Neural cell (in vitro differentiated cells): ENCODE measurements around the gene DNM3. TPM values are rescaled to one million over a fixed set of nuclear protein-coding genes. Genes with fewer than 3 reads are reported as not detected.

Source experiments
- H2AFZ ChIP-seq: fragments of 200-600, 300-800 bp; sonication (generic), shearing (Covaris generic); 2 replicates; pipeline ENCODE4 v1.6.0; 2014; ENCODE audit warnings: low read depth, mild to moderate bottlenecking, antibody characterized with exemption, low read length, moderate library complexity
- H3F3A ChIP-seq: fragments of 200-600 bp; shearing (Covaris generic); 2 replicates; pipeline ENCODE4 v1.6.1; 2016; ENCODE audit warnings: mild to moderate bottlenecking, moderate library complexity, mixed read lengths, antibody characterized with exemption, low read length; ENCODE audit not compliant: insufficient read depth, poor library complexity, severe bottlenecking
- H3K27ac ChIP-seq: fragments of 200-600, 300-800 bp; sonication (generic), shearing (Covaris generic); 2 replicates; pipeline ENCODE4 v1.5.1; 2014; ENCODE audit warnings: mild to moderate bottlenecking, low read length, moderate library complexity
- H3K27me3 ChIP-seq: fragments of 300-800, 200-600 bp; sonication (generic), shearing (Covaris generic); 2 replicates; pipeline ENCODE4 v1.6.0; 2014; ENCODE audit warnings: mild to moderate bottlenecking, low read depth, low read length, moderate library complexity; ENCODE audit not compliant: insufficient read depth
- H3K36me3 ChIP-seq: fragments of 300-800, 200-600 bp; sonication (generic), shearing (Covaris generic); 2 replicates; pipeline ENCODE4 v1.5.1; 2014; ENCODE audit warnings: mild to moderate bottlenecking, antibody characterized with exemption, low read length, moderate library complexity; ENCODE audit not compliant: insufficient read depth
- H3K4me2 ChIP-seq: fragments of 300-800, 200-600 bp; sonication (generic), shearing (Covaris generic); 2 replicates; pipeline ENCODE4 v1.6.0; 2014; ENCODE audit warnings: mild to moderate bottlenecking, low read length
- H3K4me3 ChIP-seq: fragments of 300-800, 200-600 bp; sonication (generic), shearing (Covaris generic); 2 replicates; pipeline ENCODE4 v1.5.1; 2014; ENCODE audit warnings: mild to moderate bottlenecking, low read length, moderate library complexity
- H3K79me2 ChIP-seq: fragments of 200-600 bp; shearing (Covaris generic); replicated peaks from 2 replicates; pipeline ENCODE4 v1.6.0; 2014; ENCODE audit warnings: mild to moderate bottlenecking, low read length, moderate library complexity; ENCODE audit not compliant: insufficient read depth
- H3K9ac ChIP-seq: fragments of 300-800, 200-600 bp; sonication (generic), shearing (Covaris generic); 2 replicates; pipeline ENCODE4 v1.6.1; 2016; ENCODE audit warnings: mild to moderate bottlenecking, low read length, mixed read lengths
- H3K9me2 ChIP-seq: fragments of 200-600 bp; shearing (Covaris generic); 2 replicates; pipeline ENCODE4 v1.6.1; 2016; ENCODE audit warnings: mild to moderate bottlenecking, low read length, mixed read lengths; ENCODE audit not compliant: insufficient read depth
- H3K9me3 ChIP-seq: fragments of 200-600, 300-800 bp; sonication (generic), shearing (Covaris generic); 2 replicates; pipeline ENCODE4 v1.6.1; 2016; ENCODE audit warnings: mild to moderate bottlenecking, mixed run types, low read length, moderate library complexity, mixed read lengths
- H4K20me1 ChIP-seq: fragments of 200-600 bp; shearing (Covaris generic); 2 replicates; pipeline ENCODE4 v1.6.1; 2016; ENCODE audit warnings: mild to moderate bottlenecking, mixed run types; ENCODE audit not compliant: insufficient read depth
- EP300 ChIP-seq: fragments of 450-650 bp; conservative IDR thresholded peaks from 2 replicates; pipeline ENCODE4 v1.6.1; 2014; ENCODE audit warnings: antibody characterized with exemption, mild to moderate bottlenecking, moderate library complexity; ENCODE audit not compliant: poor library complexity, severe bottlenecking
- EZH2 ChIP-seq: fragments of 200-600, 300-800 bp; shearing (Covaris generic), sonication (generic); IDR thresholded peaks from 2 replicates; pipeline ENCODE4 v1.6.1; 2014; ENCODE audit warnings: antibody characterized with exemption, low read length, borderline replicate concordance, mild to moderate bottlenecking; ENCODE audit not compliant: insufficient read depth, poor library complexity, severe bottlenecking
- MXI1 ChIP-seq: fragments of 450-650 bp; conservative IDR thresholded peaks from 2 replicates; pipeline ENCODE4 v1.6.1; 2014; ENCODE audit warnings: antibody characterized with exemption, mild to moderate bottlenecking; ENCODE audit not compliant: poor library complexity, severe bottlenecking
- POLR2AphosphoS5 ChIP-seq: IDR thresholded peaks from 2 replicates; pipeline ENCODE4 v1.6.1; 2012
- RAD21 ChIP-seq: fragments of 450-650 bp; conservative IDR thresholded peaks from 2 replicates; pipeline ENCODE4 v1.6.1; 2014; ENCODE audit warnings: antibody characterized with exemption, mild to moderate bottlenecking, moderate library complexity
- SMC3 ChIP-seq: fragments of 450-650 bp; conservative IDR thresholded peaks from 2 replicates; pipeline ENCODE4 v1.6.1; 2014; ENCODE audit warnings: antibody characterized with exemption, mild to moderate bottlenecking, moderate library complexity; ENCODE audit not compliant: poor library complexity
- TAF1 ChIP-seq: IDR thresholded peaks from 2 replicates; pipeline ENCODE4 v1.6.1; 2012; ENCODE audit warnings: low read depth
- polyA plus RNA-seq: library from polyadenylated mRNA; depleted of rRNA; stranded (reverse); fragments of >200 nt; gene quantifications from 2 replicates; pipeline ENCODE4 v1.2.3, GENCODE V29; 2014
- TF ChIP-seq, protein P1 (sequence below): fragments of 450-650 bp; IDR thresholded peaks from 2 replicates; pipeline ENCODE4 v1.5.1; 2014; ENCODE audit warnings: antibody characterized with exemption, mild to moderate bottlenecking, moderate library complexity; ENCODE audit not compliant: poor library complexity, severe bottlenecking
- TF ChIP-seq, protein P2 (sequence below): IDR thresholded peaks from 2 replicates; pipeline ENCODE4 v1.6.1; 2012; ENCODE audit warnings: borderline replicate concordance

The DNM3 gene
- polyA plus RNA-seq, 1 donor from 2014 or later: 37.1 TPM

DNA sequence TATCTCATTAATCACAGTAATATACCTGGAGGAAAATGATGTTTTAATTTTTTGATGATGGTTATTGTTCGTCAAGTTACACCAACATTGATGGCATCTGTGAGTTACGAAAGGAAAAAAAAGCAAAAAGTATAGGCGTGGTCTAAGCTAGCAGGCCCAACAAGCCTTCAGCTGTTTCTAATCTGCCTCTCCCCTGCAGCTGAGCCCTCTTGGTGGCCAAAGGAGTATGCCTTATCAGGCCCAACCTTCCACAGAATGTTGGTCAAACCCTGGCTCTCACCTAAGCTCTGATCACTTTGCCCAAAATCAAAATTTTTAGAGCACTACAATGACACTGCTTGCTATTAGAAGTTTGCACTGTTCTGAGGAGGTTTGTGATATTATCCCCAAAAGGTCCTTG lies 584.0 kb downstream of the DNM3 start:
- Histone ChIP-seq H2AFZ (no peak overlapping the region), H3K4me3 (no peak overlapping the region), H3K27me3 (no peaks in the 10 kb centered on the region), H3K4me2 (no peak overlapping the region), H3K9me2 (no peaks in the 10 kb centered on the region), H3K9me3 (no peaks in the 10 kb centered on the region), H3K79me2 (no peaks in the 10 kb centered on the region), H3K36me3 (no peaks in the 10 kb centered on the region), H3K27ac (no peak overlapping the region), H3F3A (no peaks in the 10 kb centered on the region), H3K9ac (no peak overlapping the region), H4K20me1 (no peaks in the 10 kb centered on the region)
- TF ChIP-seq EZH2: no peak
- TF ChIP-seq, protein P1, sequence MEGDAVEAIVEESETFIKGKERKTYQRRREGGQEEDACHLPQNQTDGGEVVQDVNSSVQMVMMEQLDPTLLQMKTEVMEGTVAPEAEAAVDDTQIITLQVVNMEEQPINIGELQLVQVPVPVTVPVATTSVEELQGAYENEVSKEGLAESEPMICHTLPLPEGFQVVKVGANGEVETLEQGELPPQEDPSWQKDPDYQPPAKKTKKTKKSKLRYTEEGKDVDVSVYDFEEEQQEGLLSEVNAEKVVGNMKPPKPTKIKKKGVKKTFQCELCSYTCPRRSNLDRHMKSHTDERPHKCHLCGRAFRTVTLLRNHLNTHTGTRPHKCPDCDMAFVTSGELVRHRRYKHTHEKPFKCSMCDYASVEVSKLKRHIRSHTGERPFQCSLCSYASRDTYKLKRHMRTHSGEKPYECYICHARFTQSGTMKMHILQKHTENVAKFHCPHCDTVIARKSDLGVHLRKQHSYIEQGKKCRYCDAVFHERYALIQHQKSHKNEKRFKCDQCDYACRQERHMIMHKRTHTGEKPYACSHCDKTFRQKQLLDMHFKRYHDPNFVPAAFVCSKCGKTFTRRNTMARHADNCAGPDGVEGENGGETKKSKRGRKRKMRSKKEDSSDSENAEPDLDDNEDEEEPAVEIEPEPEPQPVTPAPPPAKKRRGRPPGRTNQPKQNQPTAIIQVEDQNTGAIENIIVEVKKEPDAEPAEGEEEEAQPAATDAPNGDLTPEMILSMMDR: no peak
- no peak for TF ChIP-seq TAF1

DNA sequence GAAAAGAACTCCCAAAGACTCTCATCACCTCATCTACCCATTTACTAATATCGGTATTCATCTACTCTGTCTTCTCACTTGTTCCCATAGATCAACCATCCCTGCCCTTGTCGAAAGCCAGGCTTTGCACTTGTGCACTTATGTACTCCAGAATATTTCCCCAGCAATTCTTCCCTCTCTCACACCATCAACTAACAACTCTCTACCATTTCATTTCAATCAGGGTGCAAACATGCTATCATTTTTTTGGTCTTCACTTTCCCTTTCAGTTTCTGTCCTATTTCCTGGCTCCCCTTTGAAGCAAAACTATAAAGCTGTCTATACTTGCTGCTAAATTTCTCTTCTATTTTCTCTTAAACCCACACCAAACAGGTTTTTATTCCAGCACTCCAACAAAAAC lies 585.9 kb downstream of the DNM3 start:
- no peaks in the 10 kb centered on the region for H3F3A ChIP-seq
- no peaks in the 10 kb centered on the region for H3K9me2 ChIP-seq
- no peaks in the 10 kb centered on the region for H4K20me1 ChIP-seq
- H3K9me3 ChIP-seq: no peaks in the 10 kb centered on the region
- TF ChIP-seq MXI1 (no peak), SMC3 (no peak), TAF1 (no peak), EZH2 (no peak), EP300 (no peak), RAD21 (no peak), POLR2AphosphoS5 (no peak)
- TF ChIP-seq, protein P1: no peak
- TF ChIP-seq, protein P2, sequence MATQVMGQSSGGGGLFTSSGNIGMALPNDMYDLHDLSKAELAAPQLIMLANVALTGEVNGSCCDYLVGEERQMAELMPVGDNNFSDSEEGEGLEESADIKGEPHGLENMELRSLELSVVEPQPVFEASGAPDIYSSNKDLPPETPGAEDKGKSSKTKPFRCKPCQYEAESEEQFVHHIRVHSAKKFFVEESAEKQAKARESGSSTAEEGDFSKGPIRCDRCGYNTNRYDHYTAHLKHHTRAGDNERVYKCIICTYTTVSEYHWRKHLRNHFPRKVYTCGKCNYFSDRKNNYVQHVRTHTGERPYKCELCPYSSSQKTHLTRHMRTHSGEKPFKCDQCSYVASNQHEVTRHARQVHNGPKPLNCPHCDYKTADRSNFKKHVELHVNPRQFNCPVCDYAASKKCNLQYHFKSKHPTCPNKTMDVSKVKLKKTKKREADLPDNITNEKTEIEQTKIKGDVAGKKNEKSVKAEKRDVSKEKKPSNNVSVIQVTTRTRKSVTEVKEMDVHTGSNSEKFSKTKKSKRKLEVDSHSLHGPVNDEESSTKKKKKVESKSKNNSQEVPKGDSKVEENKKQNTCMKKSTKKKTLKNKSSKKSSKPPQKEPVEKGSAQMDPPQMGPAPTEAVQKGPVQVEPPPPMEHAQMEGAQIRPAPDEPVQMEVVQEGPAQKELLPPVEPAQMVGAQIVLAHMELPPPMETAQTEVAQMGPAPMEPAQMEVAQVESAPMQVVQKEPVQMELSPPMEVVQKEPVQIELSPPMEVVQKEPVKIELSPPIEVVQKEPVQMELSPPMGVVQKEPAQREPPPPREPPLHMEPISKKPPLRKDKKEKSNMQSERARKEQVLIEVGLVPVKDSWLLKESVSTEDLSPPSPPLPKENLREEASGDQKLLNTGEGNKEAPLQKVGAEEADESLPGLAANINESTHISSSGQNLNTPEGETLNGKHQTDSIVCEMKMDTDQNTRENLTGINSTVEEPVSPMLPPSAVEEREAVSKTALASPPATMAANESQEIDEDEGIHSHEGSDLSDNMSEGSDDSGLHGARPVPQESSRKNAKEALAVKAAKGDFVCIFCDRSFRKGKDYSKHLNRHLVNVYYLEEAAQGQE: no peak
- no peak overlapping the region for H3K4me2 ChIP-seq
- H3K27me3 ChIP-seq: no peaks in the 10 kb centered on the region
- H3K36me3 ChIP-seq: no peaks in the 10 kb centered on the region
- no peaks in the 10 kb centered on the region for H3K79me2 ChIP-seq
- no peak overlapping the region for H2AFZ ChIP-seq
- no peak overlapping the region for H3K4me3 ChIP-seq
- H3K9ac ChIP-seq: no peak overlapping the region
- no peak overlapping the region for H3K27ac ChIP-seq
